Testis (tissue), 3 donors: ENCODE measurements around the gene HSPG2. TPM values are rescaled to one million over a fixed set of nuclear protein-coding genes. Genes with fewer than 3 reads are reported as not detected.

Experiments
- DNase-seq: peaks from one replicate; pipeline ENCODE4 v3.0.0-alpha.2; 2019
- H3K27ac ChIP-seq, 2 donors: fragments of 200-600 bp; sonication (generic); one replicate each; pipeline ENCODE4 v1.5.1; 2019
- H3K27me3 ChIP-seq: fragments of 200-600 bp; sonication (generic); one replicate; pipeline ENCODE4 v1.5.1; 2019
- H3K36me3 ChIP-seq: fragments of 200-600 bp; sonication (generic); one replicate; pipeline ENCODE4 v1.5.1; 2017; ENCODE audit warnings: low read depth; ENCODE audit errors: missing control alignments
- H3K4me1 ChIP-seq: fragments of 200-600 bp; sonication (generic); one replicate; pipeline ENCODE4 v1.5.1; 2019
- H3K4me3 ChIP-seq, 2 donors: fragments of 200-600 bp; sonication (generic); one replicate each; pipeline ENCODE4 v1.5.1; 2017 to 2019
- H3K9me3 ChIP-seq: fragments of 200-600 bp; sonication (generic); one replicate; pipeline ENCODE4 v1.5.1; 2017
- CTCF ChIP-seq, 3 experiments: fragments of 450-650 bp in 2 of 3; fragments of 200-600 bp in 1 of 3; sonication (generic) in 1 of 3; IDR thresholded peaks; one replicate each; pipeline ENCODE4 v1.5.1; 2016 to 2019; ENCODE audit warnings: antibody characterized with exemption in 3 of 3, mild to moderate bottlenecking in 2 of 3, moderate library complexity in 1 of 3
- POLR2A ChIP-seq: fragments of 450-650 bp; IDR thresholded peaks from one replicate; pipeline ENCODE4 v1.6.1; 2017; ENCODE audit warnings: antibody characterized with exemption, mild to moderate bottlenecking, moderate library complexity
- WGBS, 2 donors: methylation state at CpG; one replicate each; pipeline ENCODE4 v1.1.5; 2018; 5-methylcytosine and 5-hydroxymethylcytosine counted together
- intact Hi-C: fragments of 100-400 bp; cut with DNase I; formaldehyde crosslinking; loops from one replicate; pipeline ENCODE4 v1.15.1; 2023; ENCODE audit warnings: low total_unique reads
- polyA plus RNA-seq: library from polyadenylated mRNA; stranded (reverse); fragments of 350-450 nt; fragmentation: Illumina TruSeq; extraction: RNeasy Lipid Tissue Mini Kit (QIAGEN cat#74804); gene quantifications from one replicate; pipeline ENCODE4 v1.2.3, GENCODE V29; 2014; ENCODE audit warnings: low read depth, low replicate concordance; ENCODE audit not compliant: insufficient read depth
- total RNA-seq, 2 donors: library from RNA; depleted of rRNA; stranded (reverse); fragments of >200 nt; gene quantifications; one replicate each; pipeline ENCODE4 v1.2.3, GENCODE V29; 2016

The HSPG2 gene
- total and polyA plus RNA-seq, 3 donors from 2014 or later = 51.8 to 72.1 (median 54.2) TPM

GRCh38 chr1:21888500-21888899, 48.6 kb downstream of the HSPG2 start:
- DNase-seq = no peak
- H3K27me3 ChIP-seq = no peaks in the 10 kb centered on the region
- 91 to 95% methylated on average over 7 to 12 of the region's 12 CpGs for WGBS, 2 donors
- no peaks in the 10 kb centered on the region for H3K9me3 ChIP-seq
- no peaks in the 10 kb centered on the region for H3K36me3 ChIP-seq
- H3K4me3 ChIP-seq = no peak overlapping the region
- TF ChIP-seq POLR2A (no peak), CTCF (IDR thresholded peaks at IDR 0.05) (no peak)
- intact Hi-C loops = no loop called here
- no peaks in the 10 kb centered on the region for H3K4me1 ChIP-seq
- H3K27ac ChIP-seq = no peak overlapping the region

DNA sequence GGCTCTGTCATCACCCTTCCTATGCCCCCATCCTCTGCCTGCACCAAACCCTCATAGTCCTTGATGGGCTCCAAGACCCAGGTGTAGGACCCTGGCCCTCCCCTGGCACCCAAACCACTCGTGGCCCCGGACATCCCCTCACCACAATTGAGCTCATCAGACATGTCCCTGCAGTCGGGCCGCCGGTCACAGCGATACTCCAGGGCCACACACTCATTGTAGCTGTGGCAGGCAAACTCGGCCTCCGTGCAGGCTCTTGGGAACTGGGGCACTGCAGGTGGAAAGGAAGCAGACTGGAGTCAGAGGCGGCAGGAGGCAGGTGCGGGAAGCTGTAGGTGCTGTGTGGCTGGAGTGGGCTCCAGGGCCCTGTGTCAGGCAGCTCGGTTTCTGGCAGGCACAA, 49.3 kb downstream of the HSPG2 start:
- Histone ChIP-seq H3K9me3 (no peaks in the 10 kb centered on the region), H3K4me1 (no peaks in the 10 kb centered on the region), H3K27ac (no peak overlapping the region), H3K4me3 (no peak overlapping the region), H3K27me3 (no peaks in the 10 kb centered on the region), H3K36me3 (no peaks in the 10 kb centered on the region)
- DNase-seq = no peak
- intact Hi-C loops = no loop called here
- 94 to 96% methylated on average over 11 of the region's 11 CpGs for WGBS, 2 donors
- TF ChIP-seq POLR2A = no peak
- TF ChIP-seq CTCF (IDR thresholded peaks at IDR 0.05) = no peak

GRCh38 chr1:21887216-21887736, 49.8 kb downstream of the HSPG2 start:
- TF ChIP-seq POLR2A (no peak), CTCF (IDR thresholded peaks at IDR 0.05) (no peak)
- H3K27ac ChIP-seq = no peak overlapping the region
- no peaks in the 10 kb centered on the region for H3K9me3 ChIP-seq
- 90 to 97% methylated on average over 4 to 26 of the region's 26 CpGs for WGBS, 2 donors
- no peaks in the 10 kb centered on the region for H3K27me3 ChIP-seq
- intact Hi-C loops = no loop called here
- DNase-seq = no peak
- H3K4me3 ChIP-seq = no peak overlapping the region
- no peaks in the 10 kb centered on the region for H3K36me3 ChIP-seq
- H3K4me1 ChIP-seq = no peaks in the 10 kb centered on the region

DNA sequence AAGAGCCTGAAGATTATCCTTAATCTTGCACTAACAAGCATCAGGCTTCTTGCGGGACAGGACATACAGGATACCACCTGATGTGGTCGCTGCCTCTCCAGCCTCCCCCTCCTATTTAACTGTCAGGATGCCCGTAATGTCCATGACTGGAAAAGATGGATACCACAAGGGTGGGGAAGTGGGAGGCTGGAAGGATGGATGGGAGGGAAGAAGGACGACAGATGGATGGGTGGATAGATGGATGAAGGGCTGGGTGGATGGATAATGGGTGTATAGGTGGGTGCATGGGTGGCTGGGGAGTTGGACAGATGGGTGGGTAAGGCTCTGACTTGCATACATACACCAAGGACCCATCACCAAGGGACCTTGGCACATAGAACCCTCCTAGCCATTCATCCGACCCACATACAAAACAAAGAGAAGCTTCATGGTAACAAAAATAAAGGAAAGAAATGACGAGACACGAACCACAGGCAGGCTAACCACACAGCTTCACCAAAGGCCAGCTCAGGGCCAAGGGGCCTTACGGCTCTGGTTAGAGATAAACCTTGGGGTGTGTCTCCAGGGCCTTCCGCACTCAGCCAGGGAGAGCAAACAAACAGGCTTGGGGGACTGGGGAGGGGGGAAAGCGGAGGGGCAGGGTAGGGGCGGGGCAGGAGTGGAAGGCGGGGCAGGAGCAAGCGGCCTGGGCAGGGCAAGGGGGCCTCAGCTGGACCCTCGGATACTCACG, 50.5 kb downstream of the HSPG2 start:
- no peaks in the 10 kb centered on the region for H3K36me3 ChIP-seq
- no peak for TF ChIP-seq POLR2A
- no peak for TF ChIP-seq CTCF (IDR thresholded peaks at IDR 0.05)
- H3K27me3 ChIP-seq = no peaks in the 10 kb centered on the region
- no peak for DNase-seq
- intact Hi-C loops = no loop called here
- no peaks in the 10 kb centered on the region for H3K4me1 ChIP-seq
- H3K4me3 ChIP-seq = no peak overlapping the region
- 90 to 91% methylated on average over 10 to 15 of the region's 15 CpGs for WGBS, 2 donors
- H3K27ac ChIP-seq = no peak overlapping the region
- H3K9me3 ChIP-seq = no peaks in the 10 kb centered on the region
